ENCODE data around the gene HK3.

Gene HK3

GRCh38 chr5:176883700-176884570 lies 15.2 kb downstream of the HK3 start:
- H3K4me3 ChIP-seq (replicated peaks in 1 of 2; ENCODE audit: low read depth in 2 of 2, low read length in 2 of 2): no peak overlapping the region
- TF ChIP-seq, protein P1, sequence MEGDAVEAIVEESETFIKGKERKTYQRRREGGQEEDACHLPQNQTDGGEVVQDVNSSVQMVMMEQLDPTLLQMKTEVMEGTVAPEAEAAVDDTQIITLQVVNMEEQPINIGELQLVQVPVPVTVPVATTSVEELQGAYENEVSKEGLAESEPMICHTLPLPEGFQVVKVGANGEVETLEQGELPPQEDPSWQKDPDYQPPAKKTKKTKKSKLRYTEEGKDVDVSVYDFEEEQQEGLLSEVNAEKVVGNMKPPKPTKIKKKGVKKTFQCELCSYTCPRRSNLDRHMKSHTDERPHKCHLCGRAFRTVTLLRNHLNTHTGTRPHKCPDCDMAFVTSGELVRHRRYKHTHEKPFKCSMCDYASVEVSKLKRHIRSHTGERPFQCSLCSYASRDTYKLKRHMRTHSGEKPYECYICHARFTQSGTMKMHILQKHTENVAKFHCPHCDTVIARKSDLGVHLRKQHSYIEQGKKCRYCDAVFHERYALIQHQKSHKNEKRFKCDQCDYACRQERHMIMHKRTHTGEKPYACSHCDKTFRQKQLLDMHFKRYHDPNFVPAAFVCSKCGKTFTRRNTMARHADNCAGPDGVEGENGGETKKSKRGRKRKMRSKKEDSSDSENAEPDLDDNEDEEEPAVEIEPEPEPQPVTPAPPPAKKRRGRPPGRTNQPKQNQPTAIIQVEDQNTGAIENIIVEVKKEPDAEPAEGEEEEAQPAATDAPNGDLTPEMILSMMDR (IDR thresholded peaks at IDR 0.05; ENCODE audit: low read depth, low read length): no peak
- no peak for DNase-seq (ENCODE audit: low read depth in 2 of 2)

GRCh38 chr5:176882567-176882903 lies 16.6 kb downstream of the HK3 start:
- TF ChIP-seq, protein P1 (IDR thresholded peaks at IDR 0.05; ENCODE audit: low read depth, low read length): no peak
- peak; percentile 13 to 14 for DNase-seq (ENCODE audit: low read depth in 2 of 2)
- no peak overlapping the region for H3K4me3 ChIP-seq (replicated peaks in 1 of 2; ENCODE audit: low read depth in 2 of 2, low read length in 2 of 2)

DNA sequence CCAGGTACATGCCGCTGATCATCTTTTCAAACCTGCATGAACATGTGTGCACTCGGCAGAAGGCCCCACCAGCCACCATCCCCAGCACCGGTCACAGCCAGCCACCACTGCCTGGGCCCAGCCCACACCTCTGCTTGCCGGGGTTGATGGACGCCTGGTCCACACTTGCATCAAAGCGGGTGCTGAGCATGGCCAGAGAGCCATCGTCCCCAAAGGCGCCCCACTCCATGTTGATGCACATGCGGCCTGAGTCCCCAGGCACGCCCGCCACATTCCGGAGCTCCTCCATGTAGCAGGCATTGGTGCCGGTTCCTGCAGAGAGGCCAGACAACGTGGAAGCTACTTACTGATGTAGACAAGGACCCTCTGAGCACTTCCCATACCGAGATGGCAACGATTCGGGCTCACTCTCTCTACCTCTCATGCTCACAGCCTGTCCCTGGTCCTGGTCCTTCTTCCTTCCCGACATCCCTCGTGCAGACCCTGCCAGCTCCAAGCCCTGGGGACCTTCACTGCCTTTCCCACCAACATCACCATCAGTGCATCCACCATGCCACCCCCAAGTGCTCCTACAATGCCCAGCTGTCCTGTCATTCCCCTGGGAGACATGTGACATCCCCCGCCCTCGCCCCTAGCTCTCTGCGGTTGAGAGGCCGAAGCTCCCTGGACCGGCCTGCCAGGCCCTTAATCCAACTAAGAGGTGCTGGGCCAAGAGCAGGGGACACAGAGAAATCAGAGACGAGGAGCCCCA lies 17.2 kb downstream of the HK3 start:
- no peak for DNase-seq (ENCODE audit: low read depth in 2 of 2)
- TF ChIP-seq, protein P1 (IDR thresholded peaks at IDR 0.05; ENCODE audit: low read depth, low read length): no peak
- no peak overlapping the region for H3K4me3 ChIP-seq (replicated peaks in 1 of 2; ENCODE audit: low read depth in 2 of 2, low read length in 2 of 2)

DNA sequence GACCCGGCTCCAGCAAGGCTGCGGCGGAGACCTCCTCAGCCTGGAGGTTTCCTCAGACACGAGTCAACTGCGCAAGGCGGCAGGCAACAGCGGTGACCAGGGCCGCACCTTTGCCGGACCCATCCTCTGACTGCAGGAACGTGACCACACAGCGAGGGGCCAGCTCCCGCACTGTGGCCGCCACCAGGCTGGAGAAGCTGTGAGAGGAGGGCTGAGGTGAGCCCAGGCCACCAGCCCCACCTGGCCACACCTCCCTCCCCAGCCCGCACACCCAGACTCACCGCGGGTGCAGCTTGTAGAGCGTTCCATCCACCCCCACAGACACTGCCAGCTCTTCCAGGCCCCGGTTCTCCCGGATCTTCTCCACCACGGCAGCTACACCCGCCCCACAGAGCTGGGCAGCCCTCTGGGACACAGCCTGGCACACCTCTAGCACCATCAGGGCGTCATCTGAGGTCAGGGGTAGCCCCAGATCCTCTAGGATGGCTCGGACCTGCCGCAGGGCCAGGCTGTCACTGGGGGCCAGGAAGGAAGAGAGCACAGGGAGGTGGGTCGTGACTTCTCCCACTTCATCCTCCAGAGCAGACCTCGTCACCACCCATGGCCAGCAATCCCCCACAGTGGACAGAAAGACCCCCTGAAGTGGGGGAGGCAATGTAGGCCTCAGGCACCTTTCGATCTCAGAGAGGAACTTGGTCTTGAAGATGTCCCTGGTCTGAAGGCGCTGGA lies 18.0 kb downstream of the HK3 start:
- TF ChIP-seq, protein P1 (IDR thresholded peaks at IDR 0.05; ENCODE audit: low read depth, low read length): no peak
- no peak for DNase-seq (ENCODE audit: low read depth in 2 of 2)
- no peak overlapping the region for H3K4me3 ChIP-seq (replicated peaks in 1 of 2; ENCODE audit: low read depth in 2 of 2, low read length in 2 of 2)

DNA sequence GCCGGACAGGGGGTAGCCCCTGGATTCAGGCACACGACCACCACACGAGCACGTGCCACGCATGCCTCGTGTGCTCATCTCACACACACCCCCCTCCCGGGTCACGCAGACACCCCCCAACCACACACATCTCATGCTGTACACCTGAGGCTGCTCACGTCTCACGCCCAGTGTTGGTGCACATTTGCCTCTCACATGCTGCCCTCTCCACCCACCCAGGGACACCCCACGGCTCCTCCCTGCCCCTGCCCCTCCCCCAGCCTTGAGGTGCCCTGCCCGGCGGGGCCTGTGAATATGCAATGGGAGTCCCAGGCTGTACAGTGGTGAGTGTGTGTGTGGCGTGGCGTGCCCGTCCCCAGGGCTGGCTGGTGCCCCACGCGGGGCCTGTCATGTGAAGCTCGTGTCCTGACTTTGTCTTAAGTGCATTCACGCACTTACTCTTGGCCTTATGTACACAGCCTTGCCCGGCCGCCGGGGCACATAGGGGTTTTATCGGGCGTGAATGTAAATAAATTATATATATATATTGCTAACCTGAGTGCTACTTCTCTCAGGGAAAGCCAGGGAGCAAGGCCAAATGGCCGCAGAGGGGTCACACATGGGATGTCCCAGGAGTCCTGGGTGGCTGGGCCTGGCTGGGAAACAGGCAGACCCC lies 18.7 kb downstream of the HK3 start:
- TF ChIP-seq, protein P1 (IDR thresholded peaks at IDR 0.05; ENCODE audit: low read depth, low read length): no peak
- DNase-seq (ENCODE audit: low read depth in 2 of 2): no peak
- H3K4me3 ChIP-seq (replicated peaks in 1 of 2; ENCODE audit: low read depth in 2 of 2, low read length in 2 of 2): no peak overlapping the region

GRCh38 chr5:176879663-176880361 lies 19.3 kb downstream of the HK3 start:
- TF ChIP-seq, protein P1 (IDR thresholded peaks at IDR 0.05; ENCODE audit: low read depth, low read length): no peak
- DNase-seq (ENCODE audit: low read depth in 2 of 2): no peak
- H3K4me3 ChIP-seq (replicated peaks in 1 of 2; ENCODE audit: low read depth in 2 of 2, low read length in 2 of 2): no peak overlapping the region
